ENCODE results near the gene GRAP2.
"Not testable (repeated sequence)": the region's sequence is repeated elsewhere in the genome, so short reads cannot be mapped to it uniquely, and the experiment has no call there.

The GRAP2 gene

DNA sequence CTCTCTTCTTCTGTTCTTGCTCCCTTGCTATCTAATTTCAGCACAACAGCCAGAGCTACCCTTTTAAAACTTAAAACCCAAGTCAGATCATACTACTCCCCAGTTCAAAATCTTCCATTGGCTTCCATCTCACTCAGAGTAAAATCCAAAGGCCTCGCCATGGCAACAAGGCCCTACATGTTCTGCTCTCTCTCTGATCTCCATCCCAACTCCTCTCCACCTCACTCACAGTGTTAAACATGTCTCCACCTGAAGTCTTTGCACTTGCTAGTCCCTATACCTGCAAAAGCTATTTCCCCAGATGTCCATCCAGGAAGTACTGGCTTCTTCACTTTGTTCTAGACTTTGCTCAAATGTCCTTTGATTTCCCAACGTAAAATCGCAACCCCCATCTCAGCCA lies 3.0 kb upstream of the GRAP2 start:
- DNase-seq (ENCODE audit: low spot score): no peak

DNA sequence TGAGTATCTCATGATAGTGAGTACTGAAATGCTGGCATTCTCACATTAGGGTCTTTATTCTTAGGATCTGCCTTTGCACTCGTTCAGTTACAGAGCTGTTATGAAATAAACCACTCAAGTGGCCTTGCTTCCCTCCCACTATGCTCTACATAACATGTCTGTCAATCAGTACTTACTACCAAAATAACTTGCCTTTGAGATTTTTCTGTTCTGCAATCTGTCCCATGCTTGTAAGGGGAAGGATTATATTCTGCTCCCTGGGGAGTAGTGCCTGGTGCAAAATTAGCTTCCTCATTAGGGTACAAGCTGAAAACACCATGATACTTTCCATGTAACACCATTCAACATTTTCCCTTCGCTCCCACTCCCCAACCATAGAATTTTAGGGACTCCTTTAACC lies 1.9 kb upstream of the GRAP2 start:
- no peak for DNase-seq (ENCODE audit: low spot score)

GRCh38 chr22:39901565-39902146 lies 772 bp downstream of the GRAP2 start:
- no peak for DNase-seq (ENCODE audit: low spot score)

DNA sequence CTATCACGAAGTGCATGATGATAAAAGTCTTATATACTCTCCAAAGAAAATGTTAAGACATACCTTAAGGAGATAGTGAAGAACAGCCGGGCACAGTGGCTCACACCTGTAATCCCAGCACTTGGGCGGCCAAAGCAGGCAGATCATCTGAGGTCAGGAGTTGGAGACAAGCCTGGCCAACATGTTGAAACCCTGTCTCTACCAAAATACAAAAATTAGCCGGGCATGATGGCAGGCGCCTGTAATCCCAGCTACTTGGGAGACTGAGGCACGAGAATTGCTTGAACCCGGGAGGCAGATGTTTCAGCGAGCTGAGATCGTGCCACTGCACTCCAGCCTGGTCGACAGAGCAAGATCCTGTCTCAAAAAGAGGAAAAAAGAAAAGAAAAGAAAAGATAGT lies 3.1 kb downstream of the GRAP2 start:
- DNase-seq (ENCODE audit: low spot score): not testable (repeated sequence)

GRCh38 chr22:39904862-39905261 lies 4.0 kb downstream of the GRAP2 start:
- no peak for DNase-seq (ENCODE audit: low spot score)

- DNase-seq (ENCODE audit: low spot score): no peak
These were observed 4.8 kb downstream of the GRAP2 start for GRCh38 chr22:39905687-39906086.

DNA sequence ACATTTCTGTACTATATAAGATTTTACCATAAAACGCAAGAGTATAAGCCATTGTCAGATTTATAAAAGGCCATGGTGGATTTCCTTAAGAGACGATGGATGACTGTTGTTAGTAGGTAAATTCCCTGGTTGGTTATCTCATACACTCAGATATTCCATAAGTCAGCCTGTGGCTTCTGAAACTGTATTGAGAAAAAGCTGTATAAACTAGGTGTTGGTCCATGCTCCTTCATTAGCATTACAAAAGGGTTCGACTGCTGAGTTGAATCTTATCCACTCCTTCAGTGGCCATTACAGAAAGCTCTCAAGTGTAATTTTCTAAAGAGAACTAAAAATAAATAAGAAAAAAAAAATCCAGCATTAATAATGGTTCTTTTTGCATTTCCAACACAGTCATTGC lies 5.3 kb downstream of the GRAP2 start:
- no peak for DNase-seq (ENCODE audit: low spot score)

DNA sequence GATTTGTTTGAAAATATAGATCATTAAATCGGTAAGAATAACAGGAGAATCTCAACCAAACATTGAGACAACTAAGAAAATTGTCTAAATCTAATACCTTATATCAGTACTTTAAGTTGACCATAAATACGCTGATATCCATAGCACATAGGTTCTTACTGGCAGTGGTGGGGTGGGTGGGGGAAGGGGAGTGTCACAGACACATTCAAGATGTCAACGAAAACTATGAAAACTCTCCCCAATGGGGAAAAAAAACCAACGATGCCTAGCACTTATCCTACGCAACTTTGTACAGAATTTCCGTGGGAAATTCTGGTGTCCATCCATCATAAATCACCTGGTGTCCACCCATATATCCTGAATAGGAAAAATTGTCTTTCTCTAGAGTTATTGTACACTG lies 6.2 kb downstream of the GRAP2 start:
- DNase-seq (ENCODE audit: low spot score): no peak

- no peak for DNase-seq (ENCODE audit: low spot score)
These were observed 6.8 kb downstream of the GRAP2 start for GRCh38 chr22:39907605-39908097.

- no peak for DNase-seq (ENCODE audit: low spot score)
These were observed 7.3 kb downstream of the GRAP2 start for GRCh38 chr22:39908136-39908535.

DNA sequence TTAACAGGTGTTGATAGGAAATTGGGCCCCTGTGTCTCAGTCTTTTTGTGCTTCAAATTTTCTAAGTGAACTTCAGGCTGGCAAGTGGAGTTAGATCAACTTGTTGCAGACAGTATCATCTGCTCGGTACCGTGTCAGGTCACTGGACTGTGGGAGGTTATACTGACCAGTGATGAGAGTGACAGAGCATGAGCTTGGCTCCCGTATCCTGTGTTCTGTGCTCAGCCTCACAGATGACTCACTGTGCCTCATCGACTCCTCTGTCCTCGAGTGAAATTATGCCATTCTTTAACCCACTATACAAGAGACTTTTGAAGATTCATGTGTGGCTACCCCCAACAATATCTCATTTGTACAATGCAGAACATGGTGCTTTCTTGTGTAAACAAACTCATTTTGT lies 7.9 kb downstream of the GRAP2 start:
- DNase-seq (ENCODE audit: low spot score): no peak

DNA sequence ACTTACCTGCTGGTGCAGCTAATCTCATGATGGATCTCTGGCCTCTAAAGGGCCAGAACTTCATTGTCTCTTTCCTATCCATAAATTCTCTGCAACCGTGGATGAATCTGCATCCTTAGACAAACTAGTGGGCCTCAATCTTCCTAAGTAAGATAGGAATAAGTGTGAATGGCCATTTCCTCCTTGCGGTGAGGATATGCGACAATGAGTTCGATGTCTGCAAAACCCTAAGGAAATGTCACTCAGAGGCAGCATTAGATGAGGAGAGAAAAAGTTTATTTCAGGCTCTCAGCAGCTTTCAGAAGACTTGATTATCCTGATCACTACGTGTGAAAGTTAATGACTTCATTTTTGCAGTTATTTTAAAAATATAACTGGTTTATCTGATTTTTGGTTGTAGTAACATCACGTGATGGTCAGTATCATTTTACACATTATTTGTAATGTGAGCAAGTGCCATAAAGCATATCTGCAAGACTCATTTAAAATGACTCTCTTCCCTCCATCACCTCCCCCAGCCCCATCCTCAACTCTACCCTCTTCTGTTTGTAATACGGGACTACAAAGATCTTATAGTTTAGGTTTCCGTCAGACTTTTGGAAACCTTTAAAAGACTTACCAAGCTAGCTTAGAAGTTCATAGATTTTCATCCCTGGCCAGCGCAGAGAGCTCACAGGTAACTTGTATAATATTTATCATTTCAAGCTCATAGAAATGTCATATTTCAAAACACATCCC lies 10.2 kb downstream of the GRAP2 start:
- no peak for DNase-seq (ENCODE audit: low spot score)

- DNase-seq (ENCODE audit: low spot score): no peak
These were observed 12.4 kb downstream of the GRAP2 start for GRCh38 chr22:39913321-39913720.

DNA sequence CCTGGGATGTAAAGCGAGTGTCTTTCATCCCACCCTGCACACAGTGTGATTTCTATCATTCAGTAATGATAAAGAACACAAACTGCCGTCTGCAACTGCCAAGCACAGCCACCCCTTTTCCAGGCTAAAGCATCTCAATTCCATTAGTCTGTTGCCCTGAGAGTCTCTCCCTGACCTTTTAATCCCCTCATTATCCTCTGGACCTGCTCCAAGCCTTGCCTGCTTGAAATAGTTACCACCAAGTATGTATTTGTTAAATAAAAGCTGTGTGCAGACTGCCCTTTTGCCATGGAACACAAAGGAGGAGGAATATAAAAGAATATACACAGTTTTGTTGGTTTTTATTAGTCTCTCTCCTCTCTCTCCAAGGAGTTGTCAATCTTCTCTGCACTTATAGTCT lies 13.0 kb downstream of the GRAP2 start:
- no peak for DNase-seq (ENCODE audit: low spot score)

GRCh38 chr22:39914584-39914983 lies 13.7 kb downstream of the GRAP2 start:
- no peak for DNase-seq (ENCODE audit: low spot score)

DNA sequence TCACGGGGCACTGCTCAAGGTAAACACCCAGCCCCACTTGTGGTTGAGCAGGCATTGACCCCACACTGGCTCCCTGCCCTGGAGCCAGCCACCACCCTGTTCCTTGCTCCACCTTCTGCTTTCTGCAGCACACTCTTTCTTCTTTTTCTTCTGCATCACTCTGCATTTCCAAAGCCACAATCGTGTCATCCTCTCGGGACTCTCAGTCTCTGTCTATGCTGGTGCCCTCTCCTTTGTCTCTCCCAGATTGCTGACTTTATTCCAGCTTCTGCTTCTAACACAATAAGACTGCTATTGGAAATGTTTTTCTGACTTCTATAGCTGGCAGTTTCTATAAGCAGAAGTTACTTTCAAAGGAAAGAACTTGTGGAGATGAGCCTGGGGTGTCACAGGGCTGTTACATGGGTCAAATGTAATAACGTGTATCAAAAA lies 14.4 kb downstream of the GRAP2 start:
- no peak for DNase-seq (ENCODE audit: low spot score)

DNA sequence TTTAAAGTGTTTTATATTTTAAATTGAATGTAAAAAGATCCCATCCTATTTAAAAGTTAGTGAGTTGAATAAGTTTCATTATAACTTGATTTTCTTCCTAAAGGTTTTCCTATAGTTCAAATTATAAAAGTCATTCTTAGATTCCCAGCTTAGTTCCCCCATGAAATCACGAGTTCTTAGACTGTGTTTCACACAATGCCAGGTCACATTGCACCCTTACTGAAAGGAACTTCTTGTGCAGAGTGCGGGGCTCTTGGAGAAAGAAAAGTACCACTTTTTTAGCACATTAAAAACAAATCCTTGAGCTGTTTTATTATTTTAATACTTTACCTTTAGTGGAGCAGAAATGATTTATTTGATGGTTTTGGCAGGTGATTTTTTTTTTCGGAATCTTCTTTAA lies 15.6 kb downstream of the GRAP2 start:
- no peak for DNase-seq (ENCODE audit: low spot score)

GRCh38 chr22:39917197-39917643 lies 16.3 kb downstream of the GRAP2 start:
- no peak for DNase-seq (ENCODE audit: low spot score)

DNA sequence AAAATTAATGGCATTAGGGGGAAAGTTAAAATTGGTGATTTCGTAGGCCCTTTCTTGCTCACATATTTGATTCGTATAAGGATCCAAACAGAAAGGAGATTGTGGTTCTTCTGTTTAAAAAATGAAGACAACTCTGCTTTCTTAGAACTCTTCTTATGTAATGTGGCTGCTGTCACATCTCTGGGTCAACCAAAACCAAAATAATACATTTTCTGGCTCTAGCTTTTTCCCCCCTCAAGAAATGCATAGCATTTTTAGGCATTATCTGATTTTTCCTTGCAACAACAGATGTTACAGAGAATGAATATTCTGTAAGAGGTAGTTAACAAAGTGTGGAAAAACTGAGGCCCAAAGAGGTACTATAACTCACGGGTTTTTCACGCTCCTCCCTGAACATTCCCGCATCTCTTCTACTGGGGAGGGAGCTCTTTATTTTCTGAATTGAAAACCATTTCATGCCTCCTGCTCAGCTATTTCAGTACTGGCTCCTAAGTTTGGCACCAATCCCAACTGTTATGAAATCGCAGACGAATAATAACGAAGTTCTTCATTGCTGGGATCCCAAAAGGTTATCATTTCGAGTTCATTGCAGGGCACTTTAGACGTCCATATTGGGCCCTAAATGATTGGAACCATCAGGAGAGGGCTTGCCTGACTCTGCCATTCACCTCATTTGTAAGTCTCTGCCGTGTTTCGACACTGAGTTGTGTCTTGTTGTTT lies 17.1 kb downstream of the GRAP2 start:
- no peak for DNase-seq (ENCODE audit: low spot score)

DNA sequence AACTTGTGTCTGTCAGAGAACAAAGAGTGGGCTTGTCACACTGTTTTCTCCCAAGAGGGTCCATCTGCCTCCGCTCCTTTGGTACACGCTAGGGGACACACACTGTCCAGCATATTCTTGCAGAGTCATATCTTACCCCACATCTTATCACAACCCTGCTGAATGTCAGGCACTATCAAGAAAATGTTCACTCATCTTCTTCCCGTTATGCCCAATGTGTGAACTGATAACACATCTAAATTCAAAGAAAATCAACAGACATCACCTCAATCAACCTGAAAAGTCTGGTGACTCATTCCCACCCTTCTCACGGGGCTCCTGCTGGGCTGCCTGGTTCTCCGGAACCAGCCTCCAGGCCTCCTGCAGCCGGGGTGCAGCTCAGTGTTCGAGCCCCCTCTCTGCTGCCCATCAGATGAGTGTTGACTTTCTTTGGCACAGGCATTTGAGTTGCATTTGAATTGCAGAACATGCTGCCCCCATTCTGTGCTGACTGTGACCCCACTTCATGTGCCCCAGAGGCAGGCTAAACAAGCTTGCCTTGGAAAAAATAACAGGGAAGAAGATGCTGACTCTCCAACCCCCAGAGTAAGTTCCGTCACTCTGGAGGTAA lies 19.4 kb downstream of the GRAP2 start:
- no peak for DNase-seq (ENCODE audit: low spot score)

GRCh38 chr22:39923696-39924095 lies 22.8 kb downstream of the GRAP2 start:
- DNase-seq (ENCODE audit: low spot score): no peak

DNA sequence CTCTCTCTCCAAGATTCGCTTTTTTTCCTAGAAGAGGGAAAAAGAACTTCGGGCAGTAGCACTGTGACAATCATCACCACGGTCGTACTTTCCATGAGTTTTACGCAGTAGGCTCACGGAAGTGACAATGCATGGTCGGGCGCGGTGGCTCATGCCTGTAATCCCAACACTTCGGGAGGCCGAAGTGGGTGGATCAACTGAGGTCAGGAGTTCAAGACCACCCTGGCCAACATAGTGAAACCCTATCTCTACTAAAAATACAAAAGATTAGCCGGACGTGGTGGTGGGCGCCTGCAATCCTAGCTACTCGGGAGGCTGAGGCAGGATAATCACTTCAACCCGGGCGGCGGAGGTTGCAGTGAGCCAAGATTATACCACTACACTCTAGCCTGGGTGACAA lies 23.4 kb downstream of the GRAP2 start:
- DNase-seq (ENCODE audit: low spot score): no peak

- DNase-seq (ENCODE audit: low spot score): no peak
These were observed 24.4 kb downstream of the GRAP2 start for GRCh38 chr22:39925273-39925672.

Data from HuH-7 (cell line).